A673 (cell line): ENCODE data around the gene ZNF77. TPM values are rescaled to one million over a fixed set of nuclear protein-coding genes. Genes with fewer than 3 reads are reported as not detected.
"Not testable (repeated sequence)": the region's sequence is repeated elsewhere in the genome, so short reads cannot be mapped to it uniquely, and the experiment has no call there.

ENCODE experiments used
- BruUV-seq: library from RNA; stranded (reverse); fragments of 400-500 nt; replicated peaks from 2 replicates; lab custom pipeline; 2021; lab: Mats Ljungman, UMichigan
- CTCF ChIA-PET: fragments of 300-600 bp; sonication (Branson Sonifier 250); formaldehyde crosslinking; loops from one replicate; lab custom pipeline; 2022; ENCODE audit warnings: antibody characterized with exemption; lab: Charles Lee
- POLR2A ChIA-PET: fragments of 300-600 bp; sonication (Branson Sonifier 250); formaldehyde crosslinking; loops from one replicate; lab custom pipeline; 2022; ENCODE audit warnings: antibody characterized with exemption; ENCODE audit not compliant: low non-redundant PET; lab: Charles Lee
- DNase-seq: peaks from one replicate; pipeline ENCODE4 v3.0.0-alpha.2; 2015; ENCODE audit warnings: low spot score
- H3K27ac ChIP-seq: fragments of 200-600 bp; sonication (generic); 2 replicates; pipeline ENCODE4 v1.5.1; 2016; ENCODE audit warnings: mixed run types, low read depth, mild to moderate bottlenecking, mixed read lengths, antibody characterized with exemption, low read length; ENCODE audit not compliant: poor library complexity, severe bottlenecking
- H3K27me3 ChIP-seq: fragments of 200-600 bp; sonication (generic); replicated peaks from 2 replicates; pipeline ENCODE4 v1.6.1; 2017; ENCODE audit warnings: mixed run types, low read depth, mild to moderate bottlenecking, mixed read lengths, antibody characterized with exemption, low read length; ENCODE audit not compliant: insufficient read depth, poor library complexity
- H3K36me3 ChIP-seq: fragments of 200-600 bp; sonication (generic); 2 replicates; pipeline ENCODE4 v1.6.1; 2016; ENCODE audit warnings: mixed run types, mild to moderate bottlenecking, mixed read lengths, antibody characterized with exemption, low read length; ENCODE audit not compliant: insufficient read depth, poor library complexity, severe bottlenecking
- H3K4me1 ChIP-seq: fragments of 200-600 bp; sonication (generic); 2 replicates; pipeline ENCODE4 v1.6.1; 2017; ENCODE audit warnings: mixed run types, mild to moderate bottlenecking, mixed read lengths, antibody characterized with exemption, low read length; ENCODE audit not compliant: insufficient read depth, poor library complexity, severe bottlenecking
- H3K4me3 ChIP-seq: fragments of 200-600 bp; sonication (generic); 2 replicates; pipeline ENCODE4 v1.5.1; 2016; ENCODE audit warnings: low read depth, mixed run types, mild to moderate bottlenecking, mixed read lengths, low read length; ENCODE audit not compliant: poor library complexity, severe bottlenecking
- H3K9me3 ChIP-seq: fragments of 200-600 bp; sonication (generic); 2 replicates; pipeline ENCODE4 v1.6.1; 2016; ENCODE audit warnings: mixed run types, low read depth, mild to moderate bottlenecking, mixed read lengths, antibody characterized with exemption, low read length; ENCODE audit not compliant: poor library complexity, severe bottlenecking
- EZH2 ChIP-seq: fragments of 200-600 bp; sonication (generic); IDR thresholded peaks from 2 replicates; pipeline ENCODE4 v1.6.1; 2017; ENCODE audit warnings: borderline replicate concordance, low read depth, mild to moderate bottlenecking, mixed read lengths, antibody characterized with exemption, low read length; ENCODE audit not compliant: poor library complexity, severe bottlenecking
- intact Hi-C: fragments of 100-400 bp; cut with micrococcal nuclease; formaldehyde crosslinking; loops from one replicate; pipeline ENCODE4 v1.10.0; 2022; ENCODE audit not compliant: unreplicated experiment
- total RNA-seq: library from RNA; stranded (reverse); gene quantifications from 2 replicates; pipeline ENCODE4 v1.2.3, GENCODE V29; 2021
- TF ChIP-seq, protein P1 (sequence below): fragments of 300-800, 200-600 bp; sonication (generic); conservative IDR thresholded peaks from 2 replicates; pipeline ENCODE4 v1.5.1; 2017; ENCODE audit warnings: low read depth, mild to moderate bottlenecking, antibody characterized with exemption, low read length, moderate library complexity, mixed read lengths

The ZNF77 gene
- total RNA-seq, 1 experiment from 2014 or later: 6.4 TPM

- POLR2A ChIA-PET: interaction anchor here (0.7 to 0.8 kb wide), 2 partner anchors 152 to 262 kb away, joined by 7 read pairs; no protein-coding TSS in a partner anchor
- CTCF ChIA-PET: no interaction called here
- no peak for DNase-seq
- Histone ChIP-seq H3K36me3 (no peaks in the 10 kb centered on the region), H3K4me1 (peaks cover 8% of the 10 kb centered on the region), H3K27ac (peak overlapping the region; percentile 86), H3K27me3 (no peaks in the 10 kb centered on the region), H3K9me3 (no peaks in the 10 kb centered on the region), H3K4me3 (peak overlapping the region; percentile 84)
- TF ChIP-seq, protein P1, sequence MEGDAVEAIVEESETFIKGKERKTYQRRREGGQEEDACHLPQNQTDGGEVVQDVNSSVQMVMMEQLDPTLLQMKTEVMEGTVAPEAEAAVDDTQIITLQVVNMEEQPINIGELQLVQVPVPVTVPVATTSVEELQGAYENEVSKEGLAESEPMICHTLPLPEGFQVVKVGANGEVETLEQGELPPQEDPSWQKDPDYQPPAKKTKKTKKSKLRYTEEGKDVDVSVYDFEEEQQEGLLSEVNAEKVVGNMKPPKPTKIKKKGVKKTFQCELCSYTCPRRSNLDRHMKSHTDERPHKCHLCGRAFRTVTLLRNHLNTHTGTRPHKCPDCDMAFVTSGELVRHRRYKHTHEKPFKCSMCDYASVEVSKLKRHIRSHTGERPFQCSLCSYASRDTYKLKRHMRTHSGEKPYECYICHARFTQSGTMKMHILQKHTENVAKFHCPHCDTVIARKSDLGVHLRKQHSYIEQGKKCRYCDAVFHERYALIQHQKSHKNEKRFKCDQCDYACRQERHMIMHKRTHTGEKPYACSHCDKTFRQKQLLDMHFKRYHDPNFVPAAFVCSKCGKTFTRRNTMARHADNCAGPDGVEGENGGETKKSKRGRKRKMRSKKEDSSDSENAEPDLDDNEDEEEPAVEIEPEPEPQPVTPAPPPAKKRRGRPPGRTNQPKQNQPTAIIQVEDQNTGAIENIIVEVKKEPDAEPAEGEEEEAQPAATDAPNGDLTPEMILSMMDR: no peak
- no peak for TF ChIP-seq EZH2
- intact Hi-C loops: no loop called here
- TSS peak; percentile 80 for BruUV-seq
Measured at GRCh38 chr19:2945575-2946184, 909 bp upstream of the ZNF77 start.

DNA sequence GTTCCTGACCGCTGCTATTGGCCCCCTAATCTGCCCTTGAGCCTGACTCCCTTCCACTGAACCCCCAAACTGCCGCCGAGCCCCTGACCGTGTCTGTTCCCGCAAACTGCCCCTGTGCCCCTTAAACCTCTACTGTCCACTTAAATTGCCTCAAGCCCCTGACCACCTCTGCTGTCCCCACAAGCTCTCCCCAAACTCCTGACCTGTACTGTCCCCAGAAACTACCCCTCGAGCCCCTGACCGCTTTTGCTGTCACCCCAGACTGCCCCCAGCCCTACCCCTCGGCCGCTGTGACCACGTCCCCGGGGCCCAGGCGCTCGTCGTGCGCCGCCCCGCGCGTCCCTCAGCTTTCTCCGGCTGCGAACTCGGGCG lies 382 bp downstream of the ZNF77 start:
- TF ChIP-seq, protein P1: no peak
- no peak for TF ChIP-seq EZH2
- intact Hi-C loops: no loop called here
- H3K36me3 ChIP-seq: peaks cover 4% of the 10 kb centered on the region
- no TSS peak for BruUV-seq
- DNase-seq: no peak
- H3K27ac ChIP-seq: peak overlapping the region; percentile 86
- peaks cover 5% of the 10 kb centered on the region for H3K4me1 ChIP-seq
- POLR2A ChIA-PET: no interaction called here
- CTCF ChIA-PET: interaction anchor here (0.5 kb wide), 1 partner anchor 237 kb away, joined by 5 read pairs; no protein-coding TSS in a partner anchor
- H3K4me3 ChIP-seq: peak overlapping the region; percentile 84
- no peaks in the 10 kb centered on the region for H3K27me3 ChIP-seq
- H3K9me3 ChIP-seq: no peaks in the 10 kb centered on the region

GRCh38 chr19:2942928-2943640 lies 1.7 kb downstream of the ZNF77 start:
- no peak for DNase-seq
- Histone ChIP-seq H3K9me3 (no peaks in the 10 kb centered on the region), H3K27me3 (no peaks in the 10 kb centered on the region), H3K27ac (no peak overlapping the region), H3K4me3 (no peak overlapping the region), H3K36me3 (peaks cover 11% of the 10 kb centered on the region), H3K4me1 (no peaks in the 10 kb centered on the region)
- BruUV-seq: no TSS peak
- ChIA-PET CTCF (no interaction called here), POLR2A (no interaction called here)
- TF ChIP-seq EZH2: no peak
- TF ChIP-seq, protein P1: no peak
- intact Hi-C loops: no loop called here

GRCh38 chr19:2935863-2936262 lies 8.9 kb downstream of the ZNF77 start:
- H3K4me3 ChIP-seq, H3K27me3 ChIP-seq, POLR2A ChIA-PET, H3K4me1 ChIP-seq, CTCF ChIA-PET, BruUV-seq, DNase-seq, H3K27ac ChIP-seq, intact Hi-C loops: not testable (repeated sequence)
- Histone ChIP-seq H3K36me3 (peaks cover 48% of the 10 kb centered on the region), H3K9me3 (peaks cover 27% of the 10 kb centered on the region)
